ENCODE data around the gene ASXL1.

GRCh38 chr20:32385541-32385940 is 27.4 kb downstream of the ASXL1 start:
- TF ChIP-seq CTCF (IDR thresholded peaks at IDR 0.05 in 2 of 3, conservative IDR thresholded peaks at IDR 0.05 in 1 of 3; ENCODE audit: borderline replicate concordance in 1 of 3, insufficient read depth in 1 of 3, low read depth in 2 of 3, low read length in 2 of 3) (no peak), REST (IDR thresholded peaks at IDR 0.05; ENCODE audit: low read depth) (no peak), MAX (IDR thresholded peaks at IDR 0.05) (no peak), POLR2A (IDR thresholded peaks at IDR 0.05; ENCODE audit: borderline replicate concordance, extremely low read depth, insufficient read depth, insufficient read length) (no peak), EZH2 (IDR thresholded peaks at IDR 0.05) (no peak), POLR2AphosphoS5 (IDR thresholded peaks at IDR 0.05; ENCODE audit: low read depth, low read length) (no peak), EZH2phosphoT487 (IDR thresholded peaks at IDR 0.05; ENCODE audit: borderline replicate concordance) (no peak), TCF7L2 (IDR thresholded peaks at IDR 0.05; ENCODE audit: borderline replicate concordance, extremely low read depth, insufficient read depth, insufficient read length) (no peak), SP1 (IDR thresholded peaks at IDR 0.05; ENCODE audit: low read depth) (no peak), ZFX (IDR thresholded peaks at IDR 0.05) (no peak)
